Ascending aorta (tissue), 2 donors: ENCODE data around the gene RIN3. TPM values are rescaled to one million over a fixed set of nuclear protein-coding genes. Genes with fewer than 3 reads are reported as not detected.

ENCODE experiments used
- DNase-seq, 2 donors: peaks; one replicate each; pipeline ENCODE4 v3.0.0-alpha.2; 2019; ENCODE audit warnings: low spot score in 2 of 2
- H3K27ac ChIP-seq, 2 donors: fragments of 200-600 bp; sonication (generic); one replicate each; pipeline ENCODE4 v1.5.1; 2016 to 2017; ENCODE audit warnings: mild to moderate bottlenecking in 1 of 2
- H3K27me3 ChIP-seq: fragments of 200-600 bp; sonication (generic); one replicate; pipeline ENCODE4 v1.5.1; 2017
- H3K36me3 ChIP-seq, 2 donors: fragments of 200-600 bp; sonication (generic); one replicate each; pipeline ENCODE4 v1.5.1; 2016
- H3K4me1 ChIP-seq, 2 donors: fragments of 200-600 bp; sonication (generic); one replicate each; pipeline ENCODE4 v1.5.1; 2016 to 2017; ENCODE audit warnings: mild to moderate bottlenecking in 1 of 2
- H3K4me3 ChIP-seq, 2 donors: fragments of 200-600 bp; sonication (generic); one replicate each; pipeline ENCODE4 v1.5.1; 2016 to 2017; ENCODE audit warnings: mild to moderate bottlenecking in 1 of 2
- H3K9me3 ChIP-seq, 2 donors: fragments of 200-600 bp; sonication (generic); one replicate each; pipeline ENCODE4 v1.5.1; 2016
- CTCF ChIP-seq, 3 experiments: fragments of 200-600 bp in 2 of 3; fragments of 450-650 bp in 1 of 3; sonication (generic) in 2 of 3; IDR thresholded peaks; one replicate each; pipeline ENCODE4 v1.5.1; 2016 to 2019; ENCODE audit warnings: antibody characterized with exemption in 3 of 3, mild to moderate bottlenecking in 1 of 3, moderate library complexity in 1 of 3
- intact Hi-C: fragments of 100-400 bp; cut with DNase I; formaldehyde crosslinking; loops from one replicate; pipeline ENCODE4 v1.15.1; 2023
- total RNA-seq: library from RNA; depleted of rRNA; stranded (reverse); fragments of >200 nt; gene quantifications from one replicate; pipeline ENCODE4 v1.1.0, GENCODE V29; 2016

RIN3 gene
- total RNA-seq, 1 donor from 2014 or later = 30.3 TPM

GRCh38 chr14:92590176-92590575, 76.6 kb downstream of the RIN3 start:
- Histone ChIP-seq H3K9me3 (no peaks in the 10 kb centered on the region), H3K27ac (peak overlapping the region in 1 of 2 donors; percentile 91), H3K27me3 (no peaks in the 10 kb centered on the region), H3K4me3 (no peak overlapping the region), H3K36me3 (no peaks in the 10 kb centered on the region), H3K4me1 (peaks cover 10 to 42% of the 10 kb centered on the region in 2 donors)
- DNase-seq = peak in 1 of 2 donors; percentile 39
- intact Hi-C loops = no loop called here
- TF ChIP-seq CTCF (IDR thresholded peaks at IDR 0.05) = no peak

- no peaks in the 10 kb centered on the region for H3K27me3 ChIP-seq
- intact Hi-C loops = no loop called here
These were observed 77.4 kb downstream of the RIN3 start for GRCh38 chr14:92590941-92591340.

GRCh38 chr14:92591346-92591745, 77.8 kb downstream of the RIN3 start:
- H3K9me3 ChIP-seq = no peaks in the 10 kb centered on the region
- no peaks in the 10 kb centered on the region for H3K27me3 ChIP-seq
- TF ChIP-seq CTCF (IDR thresholded peaks at IDR 0.05) = no peak
- no peaks in the 10 kb centered on the region for H3K36me3 ChIP-seq
- H3K27ac ChIP-seq = no peak overlapping the region
- intact Hi-C loops = no loop called here
- peaks cover 5 to 34% of the 10 kb centered on the region in 2 donors for H3K4me1 ChIP-seq
- H3K4me3 ChIP-seq = no peak overlapping the region
- no peak for DNase-seq

More at GRCh38 chr14:92590941-92591340, 77.4 kb downstream of the RIN3 start:
- Histone ChIP-seq H3K9me3 (no peaks in the 10 kb centered on the region), H3K4me1 (peaks cover 5 to 34% of the 10 kb centered on the region in 2 donors), H3K36me3 (no peaks in the 10 kb centered on the region), H3K4me3 (no peak overlapping the region), H3K27ac (no peak overlapping the region)
- no peak for TF ChIP-seq CTCF (IDR thresholded peaks at IDR 0.05)
- DNase-seq = no peak

GRCh38 chr14:92595267-92595666, 81.7 kb downstream of the RIN3 start:
- no peaks in the 10 kb centered on the region for H3K27me3 ChIP-seq
- H3K4me3 ChIP-seq = no peak overlapping the region
- H3K36me3 ChIP-seq = no peaks in the 10 kb centered on the region
- no peak for TF ChIP-seq CTCF (IDR thresholded peaks at IDR 0.05)
- DNase-seq = no peak
- intact Hi-C loops = no loop called here
- no peaks in the 10 kb centered on the region for H3K9me3 ChIP-seq
- H3K4me1 ChIP-seq = peaks cover 0 to 2% of the 10 kb centered on the region in 2 donors
- no peak overlapping the region for H3K27ac ChIP-seq

GRCh38 chr14:92596331-92596907, 82.8 kb downstream of the RIN3 start:
- intact Hi-C loops = no loop called here
- H3K36me3 ChIP-seq = no peaks in the 10 kb centered on the region
- DNase-seq = no peak
- no peak overlapping the region for H3K4me3 ChIP-seq
- H3K4me1 ChIP-seq = peaks cover 0 to under 1% of the 10 kb centered on the region in 2 donors
- no peak for TF ChIP-seq CTCF (IDR thresholded peaks at IDR 0.05)
- H3K27me3 ChIP-seq = no peaks in the 10 kb centered on the region
- H3K27ac ChIP-seq = no peak overlapping the region
- H3K9me3 ChIP-seq = no peaks in the 10 kb centered on the region
